Upper lobe of right lung (tissue), 1 donor: Measurements from ENCODE around the gene LEP. TPM values are rescaled to one million over a fixed set of nuclear protein-coding genes. Genes with fewer than 3 reads are reported as not detected.

ENCODE experiments used
- ATAC-seq: fragments of 200-7000 bp; cut with Tn5 transposase; one replicate; pipeline ENCODE4 v1.9.1; 2020; ENCODE audit warnings: mild to moderate bottlenecking, moderate library complexity
- DNase-seq: peaks from one replicate; pipeline ENCODE4 v3.0.0-alpha.2; 2020
- H3K27ac ChIP-seq: fragments of 200-600 bp; one replicate; pipeline ENCODE4 v1.8.0; 2022
- H3K27me3 ChIP-seq: fragments of 200-600 bp; one replicate; pipeline ENCODE4 v1.8.0; 2022; ENCODE audit warnings: mild to moderate bottlenecking
- H3K36me3 ChIP-seq: fragments of 200-600 bp; one replicate; pipeline ENCODE4 v1.8.0; 2022
- H3K4me1 ChIP-seq: fragments of 200-600 bp; one replicate; pipeline ENCODE4 v1.8.0; 2022
- H3K4me3 ChIP-seq: fragments of 200-600 bp; one replicate; pipeline ENCODE4 v1.8.0; 2022; ENCODE audit warnings: mild to moderate bottlenecking
- H3K9me3 ChIP-seq: fragments of 200-600 bp; one replicate; pipeline ENCODE4 v1.8.0; 2022
- intact Hi-C: fragments of 100-400 bp; cut with DNase I; formaldehyde crosslinking; loops from one replicate; pipeline ENCODE4 v1.11.0; 2022
- long read RNA-seq: library from polyadenylated mRNA; unstranded; transcript quantifications from one replicate; pipeline ENCODE4 v2.0.0, GENCODE V29; 2021
- total RNA-seq: library from RNA; stranded (reverse); fragmentation: NEBNext Ultra II Directional; extraction: Animal tissue kit (Norgen Biotek cat#: 25700); gene quantifications from one replicate; pipeline ENCODE4 v1.2.1, GENCODE V29; 2021
- TF ChIP-seq, protein P1 (sequence below): fragments of 200-600 bp; IDR thresholded peaks from one replicate; pipeline ENCODE4 v1.8.0; 2022; ENCODE audit warnings: antibody characterized with exemption
- donor health status: DM: no; HTN: yes; CAD: no; lungs with severe emphysema.

The LEP gene
- not detected for total RNA-seq
- long read RNA-seq: 0 reads

DNA sequence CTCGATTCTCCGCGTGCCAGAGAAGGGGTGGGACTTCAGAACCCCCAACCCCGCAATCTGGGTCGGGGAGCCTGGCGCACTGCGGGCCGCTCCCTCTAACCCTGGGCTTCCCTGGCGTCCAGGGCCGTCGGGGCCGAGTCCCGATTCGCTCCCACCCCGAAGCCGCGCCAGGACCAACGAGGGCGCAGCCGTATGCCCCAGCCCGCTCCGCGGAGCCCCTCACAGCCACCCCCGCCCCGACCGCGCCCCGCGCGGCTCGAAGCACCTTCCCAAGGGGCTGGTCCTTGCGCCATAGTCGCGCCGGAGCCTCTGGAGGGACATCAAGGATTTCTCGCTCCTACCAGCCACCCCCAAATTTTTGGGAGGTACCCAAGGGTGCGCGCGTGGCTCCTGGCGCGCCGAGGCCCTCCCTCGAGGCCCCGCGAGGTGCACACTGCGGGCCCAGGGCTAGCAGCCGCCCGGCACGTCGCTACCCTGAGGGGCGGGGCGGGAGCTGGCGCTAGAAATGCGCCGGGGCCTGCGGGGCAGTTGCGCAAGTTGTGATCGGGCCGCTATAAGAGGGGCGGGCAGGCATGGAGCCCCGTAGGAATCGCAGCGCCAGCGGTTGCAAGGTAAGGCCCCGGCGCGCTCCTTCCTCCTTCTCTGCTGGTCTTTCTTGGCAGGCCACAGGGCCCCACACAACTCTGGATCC is at the start of gene LEP:
Gene LEP, plus strand, starts transcription at position 583 of the 691 bp plus-strand sequence. CDS start 10,741 bp downstream, outside the sequence.
- H3K27me3 ChIP-seq: peaks cover 23% of the 10 kb centered on the region
- H3K27ac ChIP-seq: no peak within 1 kb of the TSS
- no peak within 1 kb of the TSS for H3K4me3 ChIP-seq
- intact Hi-C loops: no loop called here
- ATAC-seq (no peak), DNase-seq (no peak)
- H3K9me3 ChIP-seq: no peaks in the 10 kb centered on the region
- no peaks in the 10 kb centered on the region for H3K36me3 ChIP-seq
- H3K4me1 ChIP-seq: no peaks in the 10 kb centered on the region
- TF ChIP-seq, protein P1, sequence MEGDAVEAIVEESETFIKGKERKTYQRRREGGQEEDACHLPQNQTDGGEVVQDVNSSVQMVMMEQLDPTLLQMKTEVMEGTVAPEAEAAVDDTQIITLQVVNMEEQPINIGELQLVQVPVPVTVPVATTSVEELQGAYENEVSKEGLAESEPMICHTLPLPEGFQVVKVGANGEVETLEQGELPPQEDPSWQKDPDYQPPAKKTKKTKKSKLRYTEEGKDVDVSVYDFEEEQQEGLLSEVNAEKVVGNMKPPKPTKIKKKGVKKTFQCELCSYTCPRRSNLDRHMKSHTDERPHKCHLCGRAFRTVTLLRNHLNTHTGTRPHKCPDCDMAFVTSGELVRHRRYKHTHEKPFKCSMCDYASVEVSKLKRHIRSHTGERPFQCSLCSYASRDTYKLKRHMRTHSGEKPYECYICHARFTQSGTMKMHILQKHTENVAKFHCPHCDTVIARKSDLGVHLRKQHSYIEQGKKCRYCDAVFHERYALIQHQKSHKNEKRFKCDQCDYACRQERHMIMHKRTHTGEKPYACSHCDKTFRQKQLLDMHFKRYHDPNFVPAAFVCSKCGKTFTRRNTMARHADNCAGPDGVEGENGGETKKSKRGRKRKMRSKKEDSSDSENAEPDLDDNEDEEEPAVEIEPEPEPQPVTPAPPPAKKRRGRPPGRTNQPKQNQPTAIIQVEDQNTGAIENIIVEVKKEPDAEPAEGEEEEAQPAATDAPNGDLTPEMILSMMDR: no peak

- intact Hi-C loops: no loop called here
- ATAC-seq (no peak), DNase-seq (no peak)
- H3K27ac ChIP-seq: no peak overlapping the region
- no peak overlapping the region for H3K4me3 ChIP-seq
- H3K36me3 ChIP-seq: no peaks in the 10 kb centered on the region
- no peaks in the 10 kb centered on the region for H3K4me1 ChIP-seq
- H3K9me3 ChIP-seq: peaks cover 16% of the 10 kb centered on the region
- H3K27me3 ChIP-seq: peaks cover 19% of the 10 kb centered on the region
- TF ChIP-seq, protein P1: no peak
Observed at GRCh38 chr7:128192497-128193142, 48.5 kb upstream of the LEP start.

- Histone ChIP-seq H3K36me3 (no peaks in the 10 kb centered on the region), H3K27me3 (peaks cover 19% of the 10 kb centered on the region), H3K27ac (no peak overlapping the region), H3K4me3 (no peak overlapping the region), H3K4me1 (no peaks in the 10 kb centered on the region), H3K9me3 (peaks cover 16% of the 10 kb centered on the region)
- intact Hi-C loops: no loop called here
- DNase-seq: no peak
- no peak for ATAC-seq
- TF ChIP-seq, protein P1: no peak
Observed at GRCh38 chr7:128194533-128195282, 46.4 kb upstream of the LEP start.

- Histone ChIP-seq H3K4me1 (peaks cover 7% of the 10 kb centered on the region), H3K4me3 (no peak overlapping the region), H3K9me3 (peaks cover 16% of the 10 kb centered on the region), H3K27me3 (peaks cover 32% of the 10 kb centered on the region), H3K27ac (no peak overlapping the region), H3K36me3 (no peaks in the 10 kb centered on the region)
- TF ChIP-seq, protein P1: no peak
- intact Hi-C loops: no loop called here
- DNase-seq: no peak
- ATAC-seq: no peak
Observed at GRCh38 chr7:128197589-128197988, 43.5 kb upstream of the LEP start.

DNA sequence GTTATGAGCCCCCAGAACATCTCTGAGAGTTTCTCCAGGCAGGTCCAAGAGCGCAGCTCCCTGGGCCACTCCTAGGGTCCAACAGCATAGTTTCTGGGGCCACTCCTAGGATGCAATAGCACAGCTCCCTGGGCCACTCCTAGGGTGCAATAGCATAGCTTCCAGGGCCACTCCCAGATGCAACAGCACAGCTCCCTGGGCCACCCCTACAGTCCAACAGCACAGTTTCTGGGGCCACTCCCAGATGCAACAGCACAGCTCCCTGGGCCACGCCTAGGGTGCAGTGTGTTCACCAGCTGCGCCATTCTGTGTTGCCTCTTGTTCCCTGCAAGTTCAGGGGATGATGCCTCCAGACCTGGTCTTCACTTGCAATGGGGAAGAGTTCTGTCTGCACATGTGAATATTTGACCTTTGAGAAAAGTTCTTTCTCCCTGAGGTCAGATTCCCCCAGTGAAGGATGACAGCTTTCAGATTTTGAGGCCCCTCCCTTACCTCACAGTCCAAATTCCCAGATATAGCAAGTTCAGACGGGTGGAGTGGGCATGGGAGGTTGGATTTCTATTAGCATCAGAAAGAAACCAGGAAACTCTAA is 43.0 kb upstream of the LEP start:
- no peak for DNase-seq
- H3K36me3 ChIP-seq: no peaks in the 10 kb centered on the region
- H3K4me1 ChIP-seq: peaks cover 7% of the 10 kb centered on the region
- H3K27me3 ChIP-seq: peaks cover 33% of the 10 kb centered on the region
- intact Hi-C loops: no loop called here
- no peak overlapping the region for H3K27ac ChIP-seq
- peaks cover 16% of the 10 kb centered on the region for H3K9me3 ChIP-seq
- no peak for ATAC-seq
- TF ChIP-seq, protein P1: no peak
- no peak overlapping the region for H3K4me3 ChIP-seq
